ENCODE measurements around the gene LRRC1. TPM values are rescaled to one million over a fixed set of nuclear protein-coding genes. Genes with fewer than 3 reads are reported as not detected.

LRRC1 gene
- total and polyA plus RNA-seq, 10 of the 15 experiments (the other 5 are each of a cell fraction or from before 2014, with no cell fraction given), result 0.35 to 9.3 (median 0.63) TPM

DNA sequence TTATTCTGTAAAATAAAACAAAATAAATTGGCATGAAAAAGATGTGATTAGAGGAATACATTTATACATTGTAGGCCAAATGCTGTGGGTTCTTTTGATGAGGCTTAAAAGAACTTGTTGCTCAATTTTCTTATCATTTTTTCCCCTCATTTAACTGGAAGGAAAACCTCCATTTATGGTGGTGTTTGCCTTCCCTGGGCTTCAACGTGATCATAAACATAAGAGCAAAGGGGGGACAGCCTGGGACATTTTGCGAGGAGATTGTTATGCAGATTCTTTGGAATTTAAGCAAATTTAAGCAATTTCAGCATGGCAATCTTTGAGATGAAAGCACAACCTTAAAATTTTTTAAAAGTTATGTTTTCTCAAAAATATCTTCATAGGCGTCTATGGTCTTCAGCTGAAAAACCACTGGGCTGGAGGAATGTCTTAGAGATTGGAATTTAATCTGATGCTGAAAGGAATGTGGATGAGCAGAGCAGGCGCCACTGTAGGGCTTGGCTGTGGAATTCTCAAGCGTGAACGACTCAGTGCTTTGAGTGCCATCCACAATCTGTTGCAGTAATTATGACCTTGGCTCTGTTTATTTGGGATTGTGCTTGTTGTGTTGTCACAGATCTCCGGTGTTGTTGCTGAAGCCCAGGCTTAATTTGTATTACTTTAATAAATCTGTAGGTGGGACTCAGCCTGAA lies 167.0 kb downstream of the LRRC1 start:
- FAIRE-seq (no peak), ATAC-seq (no peak), DNase-seq (ENCODE audit: low read depth, low spot score) (no peak)
- H3K4me3 ChIP-seq, result no peak overlapping the region
- H3K9ac ChIP-seq (ENCODE audit: control insufficient read depth, insufficient read depth, low read length), result no peak overlapping the region
- ChIA-PET RAD21 (ENCODE audit: unreplicated experiment) (no interaction called here), CTCF (no interaction called here), POLR2A (no interaction called here), SMC1A (ENCODE audit: uncharacterized antibody, unreplicated experiment) (no interaction called here)
- WGBS (ENCODE audit: insufficient coverage, insufficient replicate concordance, low lambda C conversion rate, missing lambda C conversion rate), result 22% methylated on average over 7 of the region's 7 CpGs
- H4K20me1 ChIP-seq (ENCODE audit: control insufficient read depth, insufficient read depth), result no peaks in the 10 kb centered on the region
- H3K36me3 ChIP-seq (ENCODE audit: control insufficient read depth in 2 of 2, insufficient read depth in 2 of 2, low read length in 1 of 2), result no peaks in the 10 kb centered on the region
- no peak overlapping the region for H3K27ac ChIP-seq (ENCODE audit: control insufficient read depth, insufficient read depth)
- H3K9me3 ChIP-seq (replicated peaks; ENCODE audit: control insufficient read depth, insufficient read depth, low read length), result no peaks in the 10 kb centered on the region
- no peaks in the 10 kb centered on the region for H3K4me1 ChIP-seq (ENCODE audit: control insufficient read depth, insufficient read depth, low read length)
- no peaks in the 10 kb centered on the region for H3K79me2 ChIP-seq (ENCODE audit: control insufficient read depth, insufficient read depth, low read length)
- no peak overlapping the region for H2AFZ ChIP-seq (ENCODE audit: control insufficient read depth, low read depth, low read length)
- no peaks in the 10 kb centered on the region; a peak in 1 of 4 replicates for H3K27me3 ChIP-seq (replicated peaks in 1 of 2; ENCODE audit: control insufficient read depth in 2 of 2, insufficient read depth in 2 of 2, low read length in 1 of 2)
- H3K4me2 ChIP-seq (ENCODE audit: control insufficient read depth, insufficient read depth), result no peak overlapping the region
- TF ChIP-seq HDAC2 (IDR thresholded peaks at IDR 0.05) (no peak), PAX5 (IDR thresholded peaks at IDR 0.05; ENCODE audit: borderline replicate concordance, low read depth, low read length) (no peak), ATF7 (IDR thresholded peaks at IDR 0.05; ENCODE audit: low read depth) (no peak), KLF5 (IDR thresholded peaks at IDR 0.05; ENCODE audit: partially characterized antibody) (no peak), FOS (IDR thresholded peaks at IDR 0.05; ENCODE audit: borderline replicate concordance, extremely low read depth, insufficient read length) (no peak), JUND (IDR thresholded peaks at IDR 0.05; ENCODE audit: low read depth, low read length) (no peak)
- TF ChIP-seq, protein P1, sequence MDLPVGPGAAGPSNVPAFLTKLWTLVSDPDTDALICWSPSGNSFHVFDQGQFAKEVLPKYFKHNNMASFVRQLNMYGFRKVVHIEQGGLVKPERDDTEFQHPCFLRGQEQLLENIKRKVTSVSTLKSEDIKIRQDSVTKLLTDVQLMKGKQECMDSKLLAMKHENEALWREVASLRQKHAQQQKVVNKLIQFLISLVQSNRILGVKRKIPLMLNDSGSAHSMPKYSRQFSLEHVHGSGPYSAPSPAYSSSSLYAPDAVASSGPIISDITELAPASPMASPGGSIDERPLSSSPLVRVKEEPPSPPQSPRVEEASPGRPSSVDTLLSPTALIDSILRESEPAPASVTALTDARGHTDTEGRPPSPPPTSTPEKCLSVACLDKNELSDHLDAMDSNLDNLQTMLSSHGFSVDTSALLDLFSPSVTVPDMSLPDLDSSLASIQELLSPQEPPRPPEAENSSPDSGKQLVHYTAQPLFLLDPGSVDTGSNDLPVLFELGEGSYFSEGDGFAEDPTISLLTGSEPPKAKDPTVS (IDR thresholded peaks at IDR 0.05; ENCODE audit: low read depth, low read length), result no peak
- TF ChIP-seq, protein P2, sequence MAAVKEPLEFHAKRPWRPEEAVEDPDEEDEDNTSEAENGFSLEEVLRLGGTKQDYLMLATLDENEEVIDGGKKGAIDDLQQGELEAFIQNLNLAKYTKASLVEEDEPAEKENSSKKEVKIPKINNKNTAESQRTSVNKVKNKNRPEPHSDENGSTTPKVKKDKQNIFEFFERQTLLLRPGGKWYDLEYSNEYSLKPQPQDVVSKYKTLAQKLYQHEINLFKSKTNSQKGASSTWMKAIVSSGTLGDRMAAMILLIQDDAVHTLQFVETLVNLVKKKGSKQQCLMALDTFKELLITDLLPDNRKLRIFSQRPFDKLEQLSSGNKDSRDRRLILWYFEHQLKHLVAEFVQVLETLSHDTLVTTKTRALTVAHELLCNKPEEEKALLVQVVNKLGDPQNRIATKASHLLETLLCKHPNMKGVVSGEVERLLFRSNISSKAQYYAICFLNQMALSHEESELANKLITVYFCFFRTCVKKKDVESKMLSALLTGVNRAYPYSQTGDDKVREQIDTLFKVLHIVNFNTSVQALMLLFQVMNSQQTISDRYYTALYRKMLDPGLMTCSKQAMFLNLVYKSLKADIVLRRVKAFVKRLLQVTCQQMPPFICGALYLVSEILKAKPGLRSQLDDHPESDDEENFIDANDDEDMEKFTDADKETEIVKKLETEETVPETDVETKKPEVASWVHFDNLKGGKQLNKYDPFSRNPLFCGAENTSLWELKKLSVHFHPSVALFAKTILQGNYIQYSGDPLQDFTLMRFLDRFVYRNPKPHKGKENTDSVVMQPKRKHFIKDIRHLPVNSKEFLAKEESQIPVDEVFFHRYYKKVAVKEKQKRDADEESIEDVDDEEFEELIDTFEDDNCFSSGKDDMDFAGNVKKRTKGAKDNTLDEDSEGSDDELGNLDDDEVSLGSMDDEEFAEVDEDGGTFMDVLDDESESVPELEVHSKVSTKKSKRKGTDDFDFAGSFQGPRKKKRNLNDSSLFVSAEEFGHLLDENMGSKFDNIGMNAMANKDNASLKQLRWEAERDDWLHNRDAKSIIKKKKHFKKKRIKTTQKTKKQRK (IDR thresholded peaks at IDR 0.05; ENCODE audit: low read depth, low read length), result no peak
- TF ChIP-seq, protein P3, sequence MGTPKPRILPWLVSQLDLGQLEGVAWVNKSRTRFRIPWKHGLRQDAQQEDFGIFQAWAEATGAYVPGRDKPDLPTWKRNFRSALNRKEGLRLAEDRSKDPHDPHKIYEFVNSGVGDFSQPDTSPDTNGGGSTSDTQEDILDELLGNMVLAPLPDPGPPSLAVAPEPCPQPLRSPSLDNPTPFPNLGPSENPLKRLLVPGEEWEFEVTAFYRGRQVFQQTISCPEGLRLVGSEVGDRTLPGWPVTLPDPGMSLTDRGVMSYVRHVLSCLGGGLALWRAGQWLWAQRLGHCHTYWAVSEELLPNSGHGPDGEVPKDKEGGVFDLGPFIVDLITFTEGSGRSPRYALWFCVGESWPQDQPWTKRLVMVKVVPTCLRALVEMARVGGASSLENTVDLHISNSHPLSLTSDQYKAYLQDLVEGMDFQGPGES (IDR thresholded peaks at IDR 0.05), result no peak
- intact Hi-C loops (cut with micrococcal nuclease; ENCODE audit: unreplicated experiment), result no loop called here
- no TSS peak for BruUV-seq (replicated peaks)
- in situ Hi-C loops (cut with MboI), result no loop called here

All from GM12878 (cell line).